Endothelial cell of umbilical vein (primary cell): ENCODE measurements around the gene INPP1. TPM values are rescaled to one million over a fixed set of nuclear protein-coding genes. Genes with fewer than 3 reads are reported as not detected.

Source experiments
- BruUV-seq: library from RNA; stranded (reverse); fragments of 400-500 nt; replicated peaks from 2 replicates; lab custom pipeline; 2021; lab: Mats Ljungman, UMichigan
- CTCF ChIA-PET: fragments of 300-600, 350-600 bp; sonication (Branson Sonifier 250); formaldehyde crosslinking; loops from one replicate; lab custom pipeline; 2021; ENCODE audit warnings: antibody characterized with exemption, inconsistent platforms; lab: Charles Lee
- POLR2A ChIA-PET: fragments of 300-600, 350-600 bp; sonication (Branson Sonifier 250); formaldehyde crosslinking; loops from one replicate; lab custom pipeline; 2021; ENCODE audit warnings: antibody characterized with exemption, inconsistent platforms; lab: Charles Lee
- DNase-seq: peaks from one replicate; pipeline ENCODE4 v3.0.0-alpha.2; 2011; ENCODE audit warnings: low read depth, low spot score
- FAIRE-seq: peaks from 2 replicates; lab custom pipeline; 2011; peaks lifted over from hg19 to GRCh38; lab: Jason Lieb, UNC
- H2AFZ ChIP-seq: 2 replicates; pipeline ENCODE4 v1.6.0; 2012; ENCODE audit warnings: low read depth, low read length, control low read depth, inconsistent platforms
- H3K27ac ChIP-seq: 2 replicates; pipeline ENCODE4 v1.5.1; 2011; ENCODE audit warnings: low read depth, mild to moderate bottlenecking, control low read depth, low read length, moderate library complexity; ENCODE audit not compliant: insufficient read depth
- H3K27me3 ChIP-seq, 2 experiments: 2 replicates each; pipeline versions ENCODE4 v1.6.0 to v1.6.1; 2011; ENCODE audit warnings: low read length in 2 of 2, mixed read lengths in 1 of 2; ENCODE audit not compliant: control insufficient read depth in 2 of 2, insufficient read depth in 2 of 2
- H3K36me3 ChIP-seq, 2 experiments: 2 replicates in 1 of 2; 3 replicates in 1 of 2; pipeline ENCODE4 v1.5.1; 2011; ENCODE audit warnings: low read length in 2 of 2, mild to moderate bottlenecking in 1 of 2, moderate library complexity in 1 of 2; ENCODE audit not compliant: control insufficient read depth in 2 of 2, insufficient read depth in 2 of 2; ENCODE audit errors: extremely low read depth in 1 of 2
- H3K4me1 ChIP-seq: 3 replicates; pipeline ENCODE4 v1.5.1; 2011; ENCODE audit warnings: mild to moderate bottlenecking, low read length; ENCODE audit not compliant: control insufficient read depth, insufficient read depth; ENCODE audit errors: extremely low read depth
- H3K4me2 ChIP-seq: 2 replicates; pipeline ENCODE4 v1.6.1; 2011; ENCODE audit warnings: low read length, control low read depth, mixed read lengths; ENCODE audit not compliant: insufficient read depth
- H3K4me3 ChIP-seq, 3 experiments: fragments of 200-600 bp in 1 of 3; sonication (generic), shearing (Covaris generic) in 1 of 3; replicated peaks in 1 of 3; 2 replicates each; pipeline ENCODE4 v1.5.1; 2011 to 2016; ENCODE audit warnings: control low read depth in 3 of 3, low read length in 3 of 3, mild to moderate bottlenecking in 2 of 3, inconsistent platforms in 1 of 3, low read depth in 1 of 3, moderate library complexity in 1 of 3; ENCODE audit not compliant: insufficient read depth in 1 of 3
- H3K79me2 ChIP-seq: 2 replicates; pipeline ENCODE4 v1.6.0; 2012; ENCODE audit warnings: low read length, inconsistent platforms; ENCODE audit not compliant: control insufficient read depth, insufficient read depth
- H3K9ac ChIP-seq: replicated peaks from 2 replicates; pipeline ENCODE3; 2011; ENCODE audit warnings: low read length, control low read depth; ENCODE audit not compliant: insufficient read depth; ENCODE audit errors: extremely low read depth
- H3K9me1 ChIP-seq: replicated peaks from 3 replicates; pipeline ENCODE4 v1.6.0; 2011; ENCODE audit warnings: mild to moderate bottlenecking, low read length; ENCODE audit not compliant: control insufficient read depth, insufficient read depth; ENCODE audit errors: extremely low read depth
- H3K9me3 ChIP-seq: replicated peaks from 2 replicates; pipeline ENCODE4 v1.5.1; 2012; ENCODE audit warnings: low read length, inconsistent platforms; ENCODE audit not compliant: control insufficient read depth, insufficient read depth
- H4K20me1 ChIP-seq: replicated peaks from 2 replicates; pipeline ENCODE3; 2011; ENCODE audit warnings: mild to moderate bottlenecking, low read length; ENCODE audit not compliant: control insufficient read depth, insufficient read depth; ENCODE audit errors: extremely low read depth
- CTCF ChIP-seq, 2 donors: IDR thresholded peaks; 1 replicate in 1 of 2; 2 replicates in 1 of 2; pipeline ENCODE4 v1.5.1; 2011; ENCODE audit warnings: low read length in 2 of 2, mild to moderate bottlenecking in 2 of 2, moderate library complexity in 2 of 2, control low read depth in 1 of 2, inconsistent platforms in 1 of 2, low read depth in 1 of 2; ENCODE audit not compliant: insufficient read depth in 1 of 2; ENCODE audit errors: extremely low read depth in 1 of 2
- EZH2 ChIP-seq: IDR thresholded peaks from 2 replicates; pipeline ENCODE4 v1.6.1; 2012; ENCODE audit warnings: borderline replicate concordance, low read depth, mild to moderate bottlenecking, moderate library complexity, low read length, inconsistent platforms; ENCODE audit not compliant: severe bottlenecking
- FOS ChIP-seq: IDR thresholded peaks from 2 replicates; pipeline ENCODE4 v1.6.1; 2011; ENCODE audit warnings: mild to moderate bottlenecking, low read length, moderate library complexity, borderline replicate concordance; ENCODE audit not compliant: insufficient read depth
- GATA2 ChIP-seq: IDR thresholded peaks from 2 replicates; pipeline ENCODE4 v1.7.0; 2011; ENCODE audit warnings: low read depth, mild to moderate bottlenecking, moderate library complexity, mixed read lengths, low read length; ENCODE audit not compliant: insufficient read length, insufficient read depth
- JUN ChIP-seq: IDR thresholded peaks from 2 replicates; pipeline ENCODE4 v1.6.1; 2011; ENCODE audit warnings: borderline replicate concordance, low read depth; ENCODE audit not compliant: insufficient read length, insufficient read depth
- MAX ChIP-seq: IDR thresholded peaks from 2 replicates; pipeline ENCODE4 v1.6.1; 2011; ENCODE audit not compliant: insufficient read depth, insufficient read length
- MYC ChIP-seq: IDR thresholded peaks from one replicate; pipeline ENCODE4 v1.6.1; 2011; ENCODE audit warnings: mild to moderate bottlenecking, low read depth, low read length
- POLR2AphosphoS5 ChIP-seq: IDR thresholded peaks from 2 replicates; pipeline ENCODE4 v1.6.1; 2012; ENCODE audit warnings: low read depth, mild to moderate bottlenecking, control low read depth, low read length, moderate library complexity; ENCODE audit not compliant: insufficient read depth
- dilution Hi-C: fragments of 300-500 bp; cut with MboI; formaldehyde crosslinking; loops from one replicate; pipeline ENCODE4 v1.15.0; 2019; ENCODE audit warnings: low sequenced_read_pairs; ENCODE audit not compliant: extremely low pct_ligation_motif_present
- intact Hi-C: fragments of 100-400 bp; cut with micrococcal nuclease; formaldehyde crosslinking; loops from one replicate; pipeline ENCODE4 v1.10.0; 2022
- polyA plus RNA-seq, 4 experiments: library from polyadenylated mRNA; depleted of rRNA in 3 of 4; stranded (reverse) in 3 of 4; unstranded in 1 of 4; fragments of >200 nt; gene quantifications; 2 replicates each; pipeline versions ENCODE4 v1.2.1 to v1.2.3, GENCODE V29; 2011 to 2012; ENCODE audit warnings: missing spikeins in 1 of 4
- total RNA-seq: library from RNA; stranded (reverse); gene quantifications from 2 replicates; pipeline ENCODE4 v1.2.3, GENCODE V29; 2021

INPP1 gene
- total and polyA plus RNA-seq, 2 donors (not counting 3 experiments of a cell fraction or from before 2014, with no cell fraction given): 10.6 to 36.8 TPM

- no peaks in the 10 kb centered on the region for H3K36me3 ChIP-seq
- FAIRE-seq (no peak), DNase-seq (peak; percentile 24)
- H3K4me2 ChIP-seq: peak overlapping the region; percentile 60
- no peaks in the 10 kb centered on the region for H4K20me1 ChIP-seq
- POLR2A ChIA-PET: no interaction called here
- H3K9me3 ChIP-seq: no peaks in the 10 kb centered on the region
- H2AFZ ChIP-seq: peak overlapping the region; percentile 50
- BruUV-seq: TSS peak; percentile 46
- dilution Hi-C loops: no loop called here
- no peaks in the 10 kb centered on the region for H3K79me2 ChIP-seq
- CTCF ChIA-PET: no interaction called here
- intact Hi-C loops: loop anchor here (1.0 kb wide), 1 partner anchor 61 kb away; no protein-coding TSS in a partner anchor
- TF ChIP-seq CTCF (IDR thresholded peaks at IDR 0.05; ENCODE audit: extremely low read depth in 1 of 2, insufficient read depth in 1 of 2, low read depth in 1 of 2, low read length in 2 of 2): no peak
- no peak for TF ChIP-seq EZH2
- TF ChIP-seq JUN: no peak
- no peak for TF ChIP-seq GATA2
- TF ChIP-seq POLR2AphosphoS5: no peak
- TF ChIP-seq FOS: no peak
- TF ChIP-seq MYC: no peak
- TF ChIP-seq MAX: no peak
- H3K4me1 ChIP-seq: peaks cover 11% of the 10 kb centered on the region
- H3K27me3 ChIP-seq: peaks cover 17 to 25% of the 10 kb centered on the region in 2 experiments
- H3K4me3 ChIP-seq: peak overlapping the region; percentile 14 to 62 (median 55)
- H3K9ac ChIP-seq: peak overlapping the region; percentile 38
- H3K9me1 ChIP-seq: no peaks in the 10 kb centered on the region
- no peak overlapping the region for H3K27ac ChIP-seq
Observed at GRCh38 chr2:190408538-190409271, 65.3 kb downstream of the INPP1 start.
